HL-60/S4 (cell line): ENCODE measurements around the gene COG5.

Source experiments
- in situ Hi-C: fragments of 300-500 bp; cut with MboI; formaldehyde crosslinking; loops from 2 replicates; pipeline ENCODE4 v1.14.3; 2022; ENCODE audit warnings: low sequenced_read_pairs

The COG5 gene

GRCh38 chr7:107506674-107507339 is 56.9 kb downstream of the COG5 start:
- in situ Hi-C loops: no loop called here

- in situ Hi-C loops: no loop called here
Observed at GRCh38 chr7:107505997-107506673, 57.6 kb downstream of the COG5 start.

GRCh38 chr7:107505362-107505761 is 58.4 kb downstream of the COG5 start:
- in situ Hi-C loops: no loop called here

GRCh38 chr7:107503687-107504086 is 60.0 kb downstream of the COG5 start:
- in situ Hi-C loops: no loop called here

- in situ Hi-C loops: no loop called here
Observed at GRCh38 chr7:107502797-107503196, 60.9 kb downstream of the COG5 start.

- in situ Hi-C loops: no loop called here
Observed at GRCh38 chr7:107502154-107502553, 61.6 kb downstream of the COG5 start.

GRCh38 chr7:107501593-107501992 is 62.1 kb downstream of the COG5 start:
- in situ Hi-C loops: no loop called here

- in situ Hi-C loops: no loop called here
Observed at GRCh38 chr7:107499731-107500130, 64.0 kb downstream of the COG5 start.

GRCh38 chr7:107495516-107495915 is 68.2 kb downstream of the COG5 start:
- in situ Hi-C loops: no loop called here

GRCh38 chr7:107494884-107495283 is 68.8 kb downstream of the COG5 start:
- in situ Hi-C loops: no loop called here

- in situ Hi-C loops: no loop called here
Observed at GRCh38 chr7:107494315-107494751, 69.4 kb downstream of the COG5 start.

- in situ Hi-C loops: no loop called here
Observed at GRCh38 chr7:107492875-107493274, 70.8 kb downstream of the COG5 start.

GRCh38 chr7:107486041-107486440 is 77.7 kb downstream of the COG5 start:
- in situ Hi-C loops: no loop called here

- in situ Hi-C loops: no loop called here
Observed at GRCh38 chr7:107482571-107482970, 81.1 kb downstream of the COG5 start.

GRCh38 chr7:107480932-107481331 is 82.8 kb downstream of the COG5 start:
- in situ Hi-C loops: no loop called here

- in situ Hi-C loops: no loop called here
Observed at GRCh38 chr7:107479303-107479702, 84.4 kb downstream of the COG5 start.

GRCh38 chr7:107474104-107474521 is 89.6 kb downstream of the COG5 start:
- in situ Hi-C loops: no loop called here

- in situ Hi-C loops: no loop called here
Observed at GRCh38 chr7:107472116-107472515, 91.6 kb downstream of the COG5 start.

- in situ Hi-C loops: no loop called here
Observed at GRCh38 chr7:107471292-107472070, 92.2 kb downstream of the COG5 start.

GRCh38 chr7:107469929-107470328 is 93.8 kb downstream of the COG5 start, which contains the start of gene GPR22:
Gene GPR22, plus strand, starts transcription at chr7:107470057. Its CDS starts 4,004 bp downstream, at chr7:107474061.
- in situ Hi-C loops: no loop called here

GRCh38 chr7:107468824-107469223 is 94.9 kb downstream of the COG5 start:
- in situ Hi-C loops: no loop called here

- in situ Hi-C loops: no loop called here
Observed at GRCh38 chr7:107467972-107468371, 95.7 kb downstream of the COG5 start.
